Adipose tissue (tissue), 3 donors: ENCODE results near the gene DNAJC15. TPM values are rescaled to one million over a fixed set of nuclear protein-coding genes. Genes with fewer than 3 reads are reported as not detected.

Source experiments
- H3K27ac ChIP-seq: one replicate; pipeline ENCODE4 v1.5.1; 2013; ENCODE audit warnings: low read depth, low read length
- WGBS, 3 donors: extraction: QIAGEN DNeasy Blood & Tissue Kit; methylation state at CpG; one replicate each; pipeline ENCODE4 v1.1.7; 2013; 5-methylcytosine and 5-hydroxymethylcytosine counted together
- polyA plus RNA-seq, 3 donors: library from polyadenylated mRNA; stranded (reverse); fragments of 200-250 nt; gene quantifications; one replicate each; pipeline ENCODE4 v1.2.3, GENCODE V29; 2013
- donor health status: healthy with polysubstance abuse.
- donor health status: Bipolar disorder and iron deficiency.
- donor health status: healthy.

The DNAJC15 gene
- polyA plus RNA-seq, 3 donors, result 10.7 to 19.1 (median 12.9) TPM

GRCh38 chr13:43000676-43001075 lies 22.7 kb upstream of the DNAJC15 start:
- no peak overlapping the region for H3K27ac ChIP-seq
- 48 to 73% (median 49%) methylated on average over 4 of the region's 4 CpGs for WGBS, 3 donors

- H3K27ac ChIP-seq, result no peak overlapping the region
- WGBS, 3 donors, result 78 to 92% (median 90%) methylated on average over 2 of the region's 2 CpGs
Observed at GRCh38 chr13:43002021-43002420, 21.4 kb upstream of the DNAJC15 start.

- H3K27ac ChIP-seq, result no peak overlapping the region
- 87 to 99% (median 92%) methylated on average over 2 of the region's 2 CpGs for WGBS, 3 donors
Observed at GRCh38 chr13:43003010-43003409, 20.4 kb upstream of the DNAJC15 start.

GRCh38 chr13:43003729-43004128 lies 19.7 kb upstream of the DNAJC15 start:
- 95 to 96% (median 96%) methylated on average over 6 of the region's 6 CpGs for WGBS, 3 donors
- H3K27ac ChIP-seq, result no peak overlapping the region

- no peak overlapping the region for H3K27ac ChIP-seq
- 92 to 97% (median 97%) methylated on average over 3 of the region's 3 CpGs for WGBS, 3 donors
Observed at GRCh38 chr13:43005460-43006236, 17.7 kb upstream of the DNAJC15 start.

- H3K27ac ChIP-seq, result no peak overlapping the region
- WGBS, 3 donors, result 40 to 54% (median 48%) methylated on average over 3 of the region's 3 CpGs
Observed at GRCh38 chr13:43006893-43007631, 16.3 kb upstream of the DNAJC15 start.

GRCh38 chr13:43008596-43008995 lies 14.8 kb upstream of the DNAJC15 start:
- H3K27ac ChIP-seq, result no peak overlapping the region
- WGBS, 3 donors, result 91 to 97% (median 94%) methylated on average over 3 of the region's 3 CpGs

- WGBS, 3 donors, result 85 to 89% (median 88%) methylated on average over 1 of the region's 1 CpG
- H3K27ac ChIP-seq, result no peak overlapping the region
Observed at GRCh38 chr13:43009506-43009905, 13.9 kb upstream of the DNAJC15 start.

GRCh38 chr13:43014162-43014561 lies 9.2 kb upstream of the DNAJC15 start:
- 70 to 73% (median 72%) methylated on average over 3 of the region's 3 CpGs for WGBS, 3 donors
- H3K27ac ChIP-seq, result no peak overlapping the region

- 84 to 86% (median 85%) methylated on average over 5 of the region's 5 CpGs for WGBS, 3 donors
- H3K27ac ChIP-seq, result no peak overlapping the region
Observed at GRCh38 chr13:43016226-43016625, 7.2 kb upstream of the DNAJC15 start.

GRCh38 chr13:43019811-43020210 lies 3.6 kb upstream of the DNAJC15 start:
- H3K27ac ChIP-seq, result no peak overlapping the region
- 49 to 67% (median 58%) methylated on average over 2 of the region's 2 CpGs for WGBS, 3 donors

- no peak overlapping the region for H3K27ac ChIP-seq
Observed at GRCh38 chr13:43020794-43021193, 2.6 kb upstream of the DNAJC15 start.

GRCh38 chr13:43021926-43022670 lies 1.3 kb upstream of the DNAJC15 start:
- 81 to 90% (median 81%) methylated on average over 11 of the region's 11 CpGs for WGBS, 3 donors

More at GRCh38 chr13:43020794-43021193, 2.6 kb upstream of the DNAJC15 start:
- WGBS, 3 donors, result 68 to 77% (median 74%) methylated on average over 1 of the region's 1 CpG

GRCh38 chr13:43022934-43023288 lies 475 bp upstream of the DNAJC15 start:
- H3K27ac ChIP-seq, result no peak overlapping the region
- WGBS, 3 donors, result 63 to 71% (median 71%) methylated on average over 12 of the region's 12 CpGs

More at GRCh38 chr13:43021926-43022670, 1.3 kb upstream of the DNAJC15 start:
- no peak overlapping the region for H3K27ac ChIP-seq

GRCh38 chr13:43026262-43026661 lies 2.9 kb downstream of the DNAJC15 start:
- 39 to 69% (median 40%) methylated on average over 2 of the region's 2 CpGs for WGBS, 3 donors
- H3K27ac ChIP-seq, result no peak overlapping the region

GRCh38 chr13:43030548-43030947 lies 7.2 kb downstream of the DNAJC15 start:
- 93 to 95% (median 94%) methylated on average over 4 of the region's 4 CpGs for WGBS, 3 donors
- H3K27ac ChIP-seq, result no peak overlapping the region

- H3K27ac ChIP-seq, result no peak overlapping the region
- 53 to 97% (median 62%) methylated on average over 4 of the region's 4 CpGs for WGBS, 3 donors
Observed at GRCh38 chr13:43031881-43032280, 8.5 kb downstream of the DNAJC15 start.

- H3K27ac ChIP-seq, result no peak overlapping the region
- WGBS, 3 donors, result 97 to 98% (median 97%) methylated on average over 3 of the region's 3 CpGs
Observed at GRCh38 chr13:43033038-43033437, 9.7 kb downstream of the DNAJC15 start.
